ENCODE measurements around the gene LHX3. TPM values are rescaled to one million over a fixed set of nuclear protein-coding genes. Genes with fewer than 3 reads are reported as not detected.
"Not testable (repeated sequence)": the region's sequence is repeated elsewhere in the genome, so short reads cannot be mapped to it uniquely, and the experiment has no call there.

LHX3 gene
- total RNA-seq, 1 experiment from 2014 or later, result 0.07 TPM

DNA sequence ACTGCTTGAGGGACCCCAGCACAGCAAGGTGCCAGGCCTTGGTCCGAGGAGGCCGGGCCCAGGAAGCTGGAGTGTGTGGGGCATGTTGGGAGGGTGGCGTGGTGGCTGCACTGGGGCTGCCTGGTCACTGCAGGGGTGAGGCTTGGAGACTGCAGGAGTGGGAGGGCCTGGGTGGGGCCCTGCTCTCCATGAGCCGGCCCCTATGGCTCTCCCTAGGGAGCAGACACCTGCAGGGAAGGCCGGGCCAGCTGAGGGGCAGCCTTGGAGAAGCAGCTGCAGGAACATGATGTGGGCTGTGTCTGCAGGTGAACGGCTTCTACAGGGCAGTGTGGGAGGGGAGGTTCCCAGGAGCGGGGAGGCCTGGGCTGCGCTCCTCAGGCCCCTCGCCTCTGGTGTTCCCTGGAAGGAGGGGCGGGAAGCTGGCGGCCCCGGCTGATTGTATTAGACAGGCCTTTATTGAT lies 44.5 kb downstream of the LHX3 start:
- DNase-seq (ENCODE audit: extremely low read depth, low read depth), result no peak

DNA sequence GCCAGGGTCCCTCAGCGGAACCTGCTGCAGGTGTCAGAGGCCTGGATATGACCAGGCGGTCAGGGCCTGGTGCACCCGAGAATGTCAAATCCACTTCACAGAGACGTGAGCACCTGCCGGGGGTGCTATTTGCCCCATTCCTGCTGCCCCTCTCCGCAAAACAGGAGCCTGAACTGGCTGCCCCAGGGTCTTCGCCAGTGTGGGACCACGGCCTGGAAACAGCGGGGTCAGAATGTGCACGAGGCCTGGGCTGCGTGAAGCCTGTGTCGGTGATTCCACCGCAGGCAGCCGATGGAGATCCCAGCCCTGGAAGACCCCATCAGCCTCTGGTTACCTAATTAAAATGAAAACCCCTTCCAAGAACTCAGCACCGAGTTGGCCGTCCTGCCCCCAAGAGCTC lies 45.1 kb downstream of the LHX3 start:
- no peak for DNase-seq (ENCODE audit: extremely low read depth, low read depth)

DNA sequence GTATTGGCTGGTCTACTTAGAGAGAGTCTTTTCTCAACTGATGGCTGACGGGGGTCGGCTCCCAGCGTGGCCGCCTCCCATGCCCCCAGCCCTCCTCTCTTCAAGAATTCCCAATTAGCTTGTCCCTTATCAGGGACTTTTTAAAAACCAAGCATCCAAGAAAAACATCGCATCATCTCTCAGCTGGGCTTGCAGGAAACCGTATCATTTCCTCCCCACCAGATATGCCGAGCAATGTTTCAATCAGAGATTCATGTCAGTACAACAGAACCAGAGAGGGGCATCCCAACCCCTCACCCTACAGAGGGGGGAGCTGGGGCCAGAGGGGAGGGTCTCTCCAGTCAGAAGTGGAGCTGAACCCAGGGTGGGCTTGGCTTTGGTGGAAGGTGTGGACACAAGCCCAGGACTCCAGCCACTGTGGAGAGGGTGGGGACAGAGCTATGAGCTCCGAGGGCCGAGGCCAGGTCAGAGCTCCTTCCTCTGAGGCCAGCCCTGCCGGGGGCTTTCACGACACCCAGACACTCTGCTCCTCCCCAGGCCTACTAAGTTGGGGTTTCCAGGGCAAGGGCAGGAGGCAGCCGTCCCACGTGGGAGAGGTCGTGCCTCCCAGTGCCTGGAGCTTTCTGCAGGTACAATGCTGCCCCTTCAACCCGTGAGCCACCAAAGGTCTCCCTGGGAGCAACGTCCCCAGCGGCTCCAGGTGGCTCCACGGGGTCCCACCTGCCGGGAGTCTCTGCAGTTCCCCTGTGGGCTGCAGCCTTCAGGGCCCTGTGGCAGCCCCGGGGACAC lies 47.3 kb downstream of the LHX3 start:
- no peak for DNase-seq (ENCODE audit: extremely low read depth, low read depth)

DNA sequence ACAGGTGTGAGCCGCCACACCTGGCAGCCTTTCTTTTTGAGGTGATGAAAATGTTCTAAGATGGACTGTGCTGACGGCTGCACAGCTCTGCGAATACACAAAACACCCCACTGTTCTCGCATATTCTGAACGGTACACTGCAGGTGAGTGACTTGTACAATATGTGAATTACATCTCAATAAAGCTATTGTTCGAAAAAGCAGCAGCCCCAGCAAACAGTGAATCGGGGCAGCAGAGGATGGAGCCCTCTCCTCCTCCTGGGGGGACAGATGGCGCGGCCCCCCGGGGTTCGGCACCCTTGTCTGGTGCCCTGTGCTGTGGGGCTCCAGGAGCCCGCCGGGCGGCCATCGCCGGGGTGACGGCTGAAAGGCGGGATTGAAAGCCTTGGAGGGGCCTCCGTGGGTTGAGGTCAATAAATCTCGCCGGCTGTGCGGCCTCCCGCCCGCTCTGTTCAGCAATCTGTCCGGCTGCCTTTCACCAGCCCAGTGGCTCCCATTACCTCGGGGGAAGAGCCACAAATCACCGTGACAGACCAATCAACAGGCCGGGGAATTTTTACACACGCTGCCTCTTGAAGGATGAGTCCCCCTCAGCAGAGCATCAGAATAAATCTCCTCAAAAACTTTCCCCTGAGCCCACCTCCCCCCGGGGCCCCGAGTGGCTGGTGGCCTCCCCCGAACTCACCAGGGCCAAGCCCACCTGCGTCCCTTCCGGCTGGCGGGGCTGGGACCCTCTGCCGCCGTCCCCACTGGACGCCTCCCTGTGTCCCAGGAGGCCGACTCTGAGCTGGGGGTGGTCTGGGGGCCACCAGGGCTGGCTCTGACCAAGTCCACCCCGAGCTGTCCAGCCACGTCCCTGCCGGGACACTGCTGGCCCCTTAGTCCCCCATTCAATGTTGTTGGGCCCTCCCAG lies 48.5 kb downstream of the LHX3 start:
- DNase-seq (ENCODE audit: extremely low read depth, low read depth), result no peak

DNA sequence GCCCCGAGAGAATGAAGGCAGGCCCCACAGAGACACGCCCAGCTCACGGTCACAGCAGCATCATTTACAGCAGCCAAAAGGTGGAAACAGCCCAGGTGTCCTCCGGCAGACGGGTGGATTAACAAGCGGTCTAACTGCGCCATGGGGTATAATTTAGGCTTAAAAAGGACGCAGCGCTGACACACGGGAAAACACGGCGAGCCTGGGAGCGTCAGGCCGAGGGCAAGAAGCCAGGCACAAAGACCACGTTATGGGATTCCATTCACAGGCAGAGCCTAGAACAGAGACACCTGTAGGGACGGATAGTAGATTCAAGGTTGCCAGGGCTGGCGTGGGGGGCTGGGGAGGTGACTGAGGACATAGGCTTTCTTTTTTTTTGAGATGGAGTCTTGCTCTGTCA lies 49.4 kb downstream of the LHX3 start:
- DNase-seq (ENCODE audit: extremely low read depth, low read depth), result no peak

DNA sequence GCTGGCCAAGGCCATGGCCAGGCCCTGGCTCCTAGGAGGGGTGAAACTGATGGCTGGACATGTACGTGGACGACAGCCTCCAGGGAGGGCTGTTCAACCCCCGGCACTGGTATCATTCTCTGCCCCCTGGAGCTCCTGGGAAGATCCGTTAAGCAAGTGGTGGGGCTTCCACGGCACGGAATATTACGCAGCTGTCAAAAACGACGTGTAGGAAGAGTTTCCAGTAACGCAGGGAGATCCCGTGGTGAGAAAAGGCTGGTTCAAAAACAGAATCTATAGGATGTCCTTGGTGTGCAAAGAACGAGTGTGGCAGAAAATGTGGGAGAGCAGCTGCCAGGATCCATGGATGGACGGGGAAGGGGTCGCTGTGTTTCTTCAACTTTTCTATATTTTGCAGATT lies 50.0 kb downstream of the LHX3 start:
- DNase-seq (ENCODE audit: extremely low read depth, low read depth), result no peak

DNA sequence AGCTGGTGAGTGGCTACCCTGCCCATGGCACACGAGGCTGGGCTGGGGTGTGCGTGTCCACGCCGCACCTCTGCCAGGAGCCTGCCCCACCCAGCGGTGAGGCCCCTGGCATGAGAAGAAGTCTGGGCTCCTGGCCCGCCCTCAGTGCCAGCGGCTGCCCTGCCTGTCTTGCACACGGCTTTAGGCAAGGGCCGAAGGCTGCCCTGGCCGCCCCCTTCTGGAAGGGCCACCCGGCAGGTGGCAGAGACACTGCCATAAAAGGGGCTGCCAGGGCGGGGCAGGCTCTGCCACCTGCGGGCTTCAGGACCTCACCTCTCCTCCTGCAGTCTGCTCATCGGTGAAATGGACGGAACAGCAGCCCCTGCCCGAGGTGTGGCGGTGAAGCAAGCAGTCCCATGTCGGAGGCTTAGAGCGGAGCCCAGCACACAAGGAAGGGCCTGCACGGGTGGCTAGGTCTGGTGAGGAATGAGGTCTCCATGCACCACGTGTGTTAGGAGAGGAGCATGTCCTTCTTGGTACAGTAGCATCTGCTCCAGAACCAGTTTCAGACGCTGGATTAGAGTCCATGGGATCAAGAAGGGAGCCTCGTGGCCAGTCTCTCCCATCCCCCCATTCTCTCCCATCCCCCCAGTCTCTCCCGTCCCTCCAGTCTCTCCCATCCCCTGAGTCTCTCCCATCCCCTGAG lies 51.4 kb downstream of the LHX3 start:
- no peak for DNase-seq (ENCODE audit: extremely low read depth, low read depth)

DNA sequence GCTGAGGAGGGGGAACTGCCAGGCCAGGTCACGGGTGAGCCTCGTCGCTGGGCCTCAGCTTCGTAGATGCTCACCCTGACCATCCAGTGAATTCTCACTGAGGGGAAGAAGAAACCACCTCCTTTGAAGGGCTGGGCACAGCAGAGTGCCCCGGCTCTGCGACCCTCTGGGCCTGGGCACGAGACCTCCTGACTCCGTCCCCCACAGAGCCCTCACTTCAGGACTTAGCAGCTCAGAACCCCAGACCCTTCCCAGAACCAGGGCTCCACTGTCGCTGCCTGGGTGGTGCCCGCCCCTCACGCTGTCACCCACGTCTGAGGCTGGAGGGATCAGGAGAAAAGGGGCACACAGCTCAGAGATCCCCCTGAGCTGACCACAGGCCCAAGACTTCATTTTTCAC lies 52.0 kb downstream of the LHX3 start:
- no peak for DNase-seq (ENCODE audit: extremely low read depth, low read depth)

DNA sequence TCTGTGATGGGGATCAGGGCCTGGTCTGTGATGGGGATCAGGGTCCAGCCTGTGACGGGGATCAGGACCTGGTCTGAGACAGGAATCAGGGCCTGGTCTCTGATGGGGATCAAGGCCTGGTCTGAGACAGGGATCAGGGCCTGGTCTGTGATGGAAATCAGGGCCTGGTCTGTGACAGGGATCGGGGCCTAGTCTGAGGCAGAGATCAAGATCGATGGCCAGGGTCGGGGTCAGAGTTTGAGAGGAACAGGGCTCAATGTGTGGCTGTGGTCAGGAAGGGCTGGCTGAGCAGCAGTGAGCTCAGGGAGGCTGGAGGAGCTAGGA lies 52.4 kb downstream of the LHX3 start:
- no peak for DNase-seq (ENCODE audit: extremely low read depth, low read depth)

DNA sequence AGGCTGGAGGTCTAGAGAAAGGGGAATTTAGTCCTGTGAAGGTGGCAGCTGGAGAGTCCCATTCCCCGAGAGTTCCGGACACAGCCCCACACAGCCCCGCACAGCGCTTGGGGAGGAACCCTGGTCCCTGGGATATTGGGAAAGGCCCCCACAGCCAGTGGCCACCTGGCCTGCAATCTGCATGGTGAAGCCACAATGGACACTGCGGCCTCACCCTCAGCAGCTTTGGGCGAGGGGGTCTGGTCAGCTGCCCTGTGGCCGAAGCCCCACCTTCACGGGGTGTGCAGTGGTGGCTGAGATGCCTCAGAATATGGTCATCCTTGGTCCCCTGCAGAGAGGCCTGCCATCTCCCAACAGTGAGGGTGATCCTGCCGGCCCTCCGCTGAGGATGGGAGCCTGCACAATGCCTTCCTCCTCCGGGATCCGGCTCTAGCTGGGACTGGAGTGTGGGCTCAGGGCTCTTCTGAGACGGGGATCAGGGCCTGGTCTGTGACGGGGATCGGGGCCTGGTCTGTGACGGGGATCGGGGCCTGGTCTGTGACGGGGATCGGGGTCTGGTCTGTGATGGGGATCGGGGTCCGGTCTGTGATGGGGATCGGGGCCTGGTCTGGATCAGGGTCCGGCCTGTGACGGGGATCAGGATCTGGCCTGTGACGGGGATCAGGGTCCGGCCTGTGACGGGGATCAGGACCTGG lies 52.9 kb downstream of the LHX3 start:
- DNase-seq (ENCODE audit: extremely low read depth, low read depth), result no peak

DNA sequence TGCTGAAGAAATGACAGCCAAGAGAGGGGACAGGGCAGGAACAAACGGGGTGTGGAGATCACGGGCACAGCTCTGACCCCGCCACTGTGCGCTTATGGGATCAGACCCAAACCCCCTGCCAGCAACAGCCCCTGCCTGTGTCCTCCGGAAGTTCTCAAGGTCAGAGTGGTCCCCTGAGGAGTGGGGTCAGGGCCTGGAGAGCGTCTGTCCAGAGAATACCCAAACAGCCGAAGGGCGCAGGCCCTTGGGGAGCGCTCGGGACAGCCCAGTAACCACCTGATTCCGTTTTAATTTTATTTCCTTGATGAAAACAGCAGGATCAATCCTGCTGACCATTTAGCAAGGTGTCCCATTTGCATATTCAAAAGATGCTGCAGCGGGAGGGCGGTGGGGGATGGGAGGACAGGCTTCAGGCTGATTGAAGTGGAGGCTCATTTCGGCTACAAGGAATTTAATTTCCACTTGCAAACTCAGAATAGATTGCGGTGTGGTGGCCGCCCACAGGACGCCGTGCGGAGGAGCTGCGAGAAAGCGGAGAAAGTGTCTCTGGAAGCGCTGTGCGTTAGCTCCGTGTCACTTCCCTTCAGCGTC lies 53.6 kb downstream of the LHX3 start:
- DNase-seq (ENCODE audit: extremely low read depth, low read depth), result no peak

DNA sequence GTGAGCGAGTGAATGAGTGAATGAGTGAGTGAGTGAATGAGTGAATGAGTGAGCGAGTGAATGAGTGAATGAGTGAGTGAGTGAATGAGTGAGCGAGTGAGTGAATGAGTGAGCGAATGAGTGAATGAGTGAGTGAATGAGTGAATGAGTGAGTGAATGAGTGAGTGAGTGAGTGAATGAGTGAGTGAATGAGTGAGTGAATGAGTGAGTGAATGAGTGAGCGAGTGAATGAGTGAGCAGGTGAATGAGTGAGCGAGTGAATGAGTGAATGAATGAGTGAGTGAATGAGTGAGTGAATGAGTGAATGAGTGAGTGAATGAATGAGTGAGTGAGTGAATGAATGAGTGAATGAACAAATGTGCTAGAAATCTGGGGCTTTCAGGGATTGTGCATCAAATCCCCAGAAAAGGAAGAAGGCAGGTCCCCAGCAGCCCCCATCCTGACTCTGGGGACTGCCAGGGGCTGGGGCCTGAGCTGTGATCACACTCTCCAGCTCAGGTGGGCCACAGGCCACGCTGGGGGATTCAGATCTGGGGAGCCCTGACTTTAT lies 54.2 kb downstream of the LHX3 start:
- not testable (repeated sequence) for DNase-seq (ENCODE audit: extremely low read depth, low read depth)

DNA sequence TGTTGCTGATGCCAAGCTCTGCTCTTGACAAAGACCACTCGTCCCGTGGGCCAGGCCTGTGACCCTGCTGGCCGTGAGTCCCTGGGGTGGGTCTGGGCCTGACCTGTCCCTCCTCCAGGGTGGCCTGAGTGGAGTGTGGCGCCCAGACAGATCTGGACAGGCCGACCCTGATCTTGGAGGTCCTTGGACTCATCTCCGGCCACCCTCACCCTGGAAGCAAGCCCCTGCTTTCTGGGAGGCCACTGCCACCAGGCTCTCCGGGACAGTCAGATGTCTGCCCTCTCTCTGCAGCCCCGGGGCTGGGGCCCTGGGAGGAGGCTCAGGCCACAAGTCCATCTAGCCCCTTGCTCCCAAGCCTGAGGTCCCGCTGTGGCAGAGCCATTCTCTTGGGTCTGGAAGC lies 55.1 kb downstream of the LHX3 start:
- no peak for DNase-seq (ENCODE audit: extremely low read depth, low read depth)

DNA sequence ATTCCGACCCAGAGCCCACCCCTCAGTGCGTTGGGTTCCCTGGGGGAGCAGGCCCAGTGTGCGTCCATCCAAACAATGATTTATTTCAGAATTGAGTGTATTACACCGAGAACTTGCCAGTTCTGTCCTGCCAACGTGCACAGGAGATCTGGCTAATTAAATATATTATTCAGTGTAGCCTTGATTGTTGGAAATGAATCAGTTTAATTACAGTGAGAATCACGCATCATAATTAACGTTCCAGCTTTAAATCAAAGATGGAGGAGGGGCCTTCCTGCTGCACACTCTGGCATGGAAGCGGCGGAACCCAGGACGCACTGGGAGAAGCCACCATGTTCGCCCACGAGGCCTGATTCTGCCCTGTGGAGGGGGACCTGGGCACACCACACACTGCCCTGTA lies 55.6 kb downstream of the LHX3 start:
- DNase-seq (ENCODE audit: extremely low read depth, low read depth), result no peak

DNA sequence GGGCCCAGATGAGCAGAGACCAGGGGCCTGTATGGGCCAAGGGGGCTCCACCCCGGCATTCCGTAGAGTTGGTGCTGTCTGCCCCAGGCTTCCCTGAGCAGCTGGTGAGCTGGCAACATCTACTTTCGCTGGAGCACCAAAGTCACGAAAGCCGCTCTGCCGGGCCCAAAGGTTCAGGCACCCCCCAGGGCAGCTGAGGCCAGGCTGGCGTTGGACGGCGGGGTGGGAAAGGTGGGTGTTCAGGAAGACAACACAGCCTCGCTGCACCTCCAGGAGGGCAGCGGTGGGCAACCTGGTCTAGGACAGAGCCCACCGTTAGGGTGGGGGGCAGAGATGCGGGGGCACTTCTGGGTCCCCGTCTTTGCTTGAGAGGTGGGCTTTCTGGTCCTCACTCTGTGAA lies 56.2 kb downstream of the LHX3 start:
- no peak for DNase-seq (ENCODE audit: extremely low read depth, low read depth)

DNA sequence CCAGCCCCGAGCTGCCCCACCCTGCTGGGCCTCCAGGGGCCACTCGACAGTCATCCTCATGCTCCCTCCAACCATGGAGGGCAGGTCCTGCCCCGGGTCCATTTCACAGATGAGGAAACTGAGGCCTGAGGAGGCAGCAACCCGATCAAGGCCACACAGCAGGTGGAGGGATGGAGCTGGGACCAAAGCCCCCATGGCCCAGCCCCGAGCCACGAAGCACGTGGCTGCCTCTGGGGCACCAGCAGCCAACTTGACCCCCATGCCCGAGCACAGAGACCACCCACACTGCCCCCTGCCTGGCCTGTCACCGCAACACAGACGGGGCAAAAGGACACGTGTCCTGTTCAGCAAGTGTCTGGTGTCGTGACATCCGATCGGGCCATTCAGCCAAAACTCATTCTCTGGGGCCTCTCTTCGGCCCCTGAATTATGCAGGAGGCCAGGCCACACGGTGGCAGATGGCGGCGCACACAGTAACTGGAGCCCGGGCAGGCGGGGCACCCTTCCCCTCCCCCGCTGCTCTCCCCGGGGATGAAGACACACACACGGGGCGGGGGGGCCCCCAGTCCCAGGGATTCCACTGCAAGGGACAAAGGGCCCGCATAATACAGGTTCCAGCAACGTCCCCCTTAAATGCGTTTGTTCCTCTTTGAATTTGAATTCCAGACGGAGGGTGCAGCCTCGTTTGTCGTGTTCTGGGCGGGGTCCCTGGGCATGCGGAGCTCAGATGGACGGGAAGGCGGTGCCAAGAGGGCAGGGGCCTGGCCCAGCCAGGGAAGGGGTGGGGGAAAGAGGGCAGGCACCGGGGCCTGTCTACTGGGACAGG lies 56.8 kb downstream of the LHX3 start:
- DNase-seq (ENCODE audit: extremely low read depth, low read depth), result no peak

DNA sequence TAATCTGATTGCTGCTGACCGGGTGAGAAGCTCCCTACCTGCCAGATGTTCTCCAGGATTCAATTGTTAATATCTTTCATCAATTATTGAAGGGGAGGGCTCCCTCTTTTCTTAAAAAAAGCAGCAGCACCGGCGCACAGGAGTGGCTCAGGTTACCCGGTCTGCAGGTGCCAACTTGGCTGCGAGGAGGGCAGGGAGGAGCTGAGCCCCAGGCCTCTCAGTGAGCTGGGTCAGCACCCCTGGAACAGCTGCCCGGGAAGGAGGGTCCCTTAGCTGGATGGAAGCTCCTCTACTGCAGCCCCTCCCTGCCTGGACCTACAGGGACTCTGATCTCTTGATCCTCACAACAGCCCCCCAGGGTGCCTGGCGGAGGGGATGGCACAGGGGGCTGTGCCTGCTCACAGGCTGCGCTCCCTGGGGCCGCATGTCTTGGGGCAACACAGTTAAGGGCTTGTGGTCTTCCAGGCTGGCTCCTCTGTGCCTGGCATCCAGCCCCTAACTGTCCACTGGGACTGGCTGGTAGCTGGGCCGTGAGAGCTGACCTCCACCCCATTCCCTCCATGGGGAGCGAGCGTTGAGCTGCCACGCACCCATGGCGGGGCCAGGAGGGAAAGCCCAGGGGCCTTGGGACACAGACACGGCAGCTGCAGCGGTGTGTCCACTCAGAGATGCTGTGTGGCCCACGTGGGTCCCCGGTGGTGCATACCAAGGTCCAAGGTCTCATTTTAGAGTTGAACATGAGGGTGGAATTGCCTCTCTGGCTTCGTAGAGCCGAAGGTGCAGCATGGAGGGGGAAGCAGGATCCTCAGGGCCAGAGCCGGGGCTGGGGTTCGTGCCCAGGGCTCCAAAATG lies 57.7 kb downstream of the LHX3 start:
- DNase-seq (ENCODE audit: extremely low read depth, low read depth), result no peak

Data from NCI-H460 (cell line).